ENCODE results near the gene SERPINB8.

The SERPINB8 gene

DNA sequence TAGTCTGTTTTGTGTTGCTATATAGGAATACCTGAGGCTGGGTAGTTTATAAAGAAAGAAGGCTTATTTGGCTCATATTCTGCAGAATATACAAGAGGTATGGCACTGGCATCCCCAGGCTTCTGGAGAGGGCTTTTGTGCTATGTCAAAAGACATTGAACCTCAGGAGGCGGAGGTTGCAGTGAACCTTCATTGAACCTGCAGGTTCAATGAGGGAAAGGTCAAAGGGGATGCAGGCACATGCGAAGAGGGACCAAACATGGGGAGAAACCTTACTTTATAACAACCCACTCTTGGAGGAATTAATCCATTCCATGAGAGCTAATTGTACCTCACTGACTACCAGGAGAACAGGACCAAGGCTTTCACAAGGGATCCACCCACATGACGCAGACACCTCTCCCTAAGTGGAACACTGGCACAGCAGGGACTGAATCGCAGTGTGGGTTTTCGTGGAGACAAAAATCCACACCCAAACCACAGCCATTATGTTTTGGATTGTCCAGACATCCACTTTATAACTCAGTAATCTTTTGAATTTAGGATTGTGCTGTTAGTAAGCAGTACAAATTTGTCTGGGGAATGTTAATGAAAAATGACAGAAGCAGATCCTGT, 4.1 kb upstream of the SERPINB8 start:
- no peak for DNase-seq

DNA sequence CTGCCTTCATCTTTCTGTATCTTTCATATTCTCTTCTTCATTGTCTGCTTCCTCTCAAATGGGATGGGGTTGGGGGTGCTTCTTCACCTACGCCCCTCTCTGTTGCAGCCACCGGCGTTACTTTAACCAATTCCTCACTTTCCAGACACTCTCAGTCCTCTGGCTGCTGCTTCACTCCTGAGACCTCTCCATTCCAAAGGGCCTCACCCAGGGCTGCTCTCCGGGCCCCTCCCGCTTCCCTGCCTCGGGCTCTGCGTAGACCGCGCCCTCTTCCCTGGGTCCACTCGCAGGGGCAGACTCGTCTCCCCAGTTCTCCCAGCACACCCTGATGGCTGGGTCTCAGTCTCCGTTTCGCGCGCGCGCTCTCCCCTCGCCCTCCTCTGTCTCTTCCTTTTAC, 926 bp downstream of the SERPINB8 start:
- peak; percentile 11 for DNase-seq

GRCh38 chr18:63971320-63972001, 1.6 kb downstream of the SERPINB8 start:
- no peak for DNase-seq

DNA sequence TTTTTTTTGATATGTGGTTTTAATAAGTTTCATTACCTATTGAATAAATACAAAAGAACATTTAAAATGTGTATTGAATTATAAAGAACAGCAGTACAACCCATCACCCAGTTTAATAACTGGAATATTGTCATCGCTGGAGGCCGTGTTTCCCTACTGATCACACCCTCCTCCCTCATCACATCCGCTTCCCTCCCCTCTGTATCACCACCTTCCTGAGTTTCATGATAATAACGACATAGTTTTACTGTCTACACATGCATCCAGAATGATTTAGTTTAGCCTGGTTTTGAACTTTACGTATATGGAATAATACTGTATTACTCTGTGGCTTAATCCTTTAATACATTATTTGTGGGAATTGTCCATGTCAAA, 2.1 kb downstream of the SERPINB8 start:
- no peak for DNase-seq

- DNase-seq: no peak
These were observed 5.1 kb downstream of the SERPINB8 start for GRCh38 chr18:63974991-63975390.

DNA sequence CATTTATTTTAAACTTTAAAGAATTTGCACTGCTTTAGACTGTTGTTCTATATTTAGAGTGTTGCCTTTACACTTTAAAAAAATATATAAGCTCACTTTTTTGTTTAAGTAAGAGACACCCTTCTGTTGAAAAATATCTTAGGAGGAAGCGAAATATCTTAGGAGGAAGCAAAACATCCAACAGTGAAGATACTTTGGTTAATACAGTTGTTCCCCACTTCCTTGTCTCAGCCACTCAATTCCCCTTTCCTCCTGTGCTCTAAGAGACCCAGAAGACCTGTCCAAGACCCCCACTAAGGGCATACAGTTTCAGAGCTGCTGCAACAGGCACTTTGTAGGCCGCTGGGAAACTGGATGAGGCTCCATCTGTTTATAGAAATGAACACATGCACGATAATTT, 5.7 kb downstream of the SERPINB8 start:
- no peak for DNase-seq

DNA sequence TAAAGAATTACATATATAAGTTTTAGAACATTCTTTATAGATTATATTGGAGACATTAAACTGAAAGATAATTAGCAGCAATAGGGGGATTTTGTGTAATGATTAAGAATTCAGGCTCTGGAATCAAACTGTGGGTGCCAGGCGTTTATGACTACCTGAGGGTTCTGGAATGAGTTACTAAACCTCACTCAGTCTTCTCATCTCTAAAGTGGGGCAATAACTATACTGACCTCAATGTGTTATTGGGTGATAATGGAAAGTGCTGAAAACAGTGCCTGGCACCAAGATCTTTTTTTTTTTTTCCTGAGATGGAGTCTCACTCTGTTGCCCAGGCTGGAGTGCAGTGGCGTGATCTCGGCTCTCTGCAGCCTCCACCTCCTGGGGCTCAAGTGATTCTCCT, 7.2 kb downstream of the SERPINB8 start:
- no peak for DNase-seq

GRCh38 chr18:63979409-63979920, 9.6 kb downstream of the SERPINB8 start:
- no peak for DNase-seq

- DNase-seq: no peak
These were observed 10.1 kb downstream of the SERPINB8 start for GRCh38 chr18:63980027-63980426.

DNA sequence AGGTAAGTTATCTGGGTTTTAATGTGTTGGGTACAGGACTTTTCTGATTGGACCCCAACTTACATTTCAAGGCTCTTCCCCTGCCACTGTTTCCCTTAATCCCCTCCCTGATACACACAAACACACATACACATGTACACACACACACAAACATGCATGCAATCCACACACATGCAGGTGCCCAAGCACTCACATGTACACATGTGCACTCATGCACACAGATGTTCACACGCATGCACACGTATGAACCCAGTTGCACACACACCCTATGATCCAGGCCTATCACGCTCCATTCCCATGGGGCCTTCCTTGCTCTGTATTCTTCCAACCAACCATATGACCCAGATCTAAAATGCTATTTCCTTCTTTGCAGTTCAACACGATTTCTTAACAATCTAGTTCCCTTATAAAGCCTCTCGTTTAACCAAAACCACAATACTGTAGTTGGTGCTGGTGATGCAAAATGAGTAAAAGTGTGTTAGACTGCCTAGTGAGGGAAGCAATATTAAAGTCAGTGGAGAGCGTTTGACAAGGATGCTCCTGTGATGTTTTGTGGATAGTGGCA, 11.1 kb downstream of the SERPINB8 start:
- DNase-seq: no peak

DNA sequence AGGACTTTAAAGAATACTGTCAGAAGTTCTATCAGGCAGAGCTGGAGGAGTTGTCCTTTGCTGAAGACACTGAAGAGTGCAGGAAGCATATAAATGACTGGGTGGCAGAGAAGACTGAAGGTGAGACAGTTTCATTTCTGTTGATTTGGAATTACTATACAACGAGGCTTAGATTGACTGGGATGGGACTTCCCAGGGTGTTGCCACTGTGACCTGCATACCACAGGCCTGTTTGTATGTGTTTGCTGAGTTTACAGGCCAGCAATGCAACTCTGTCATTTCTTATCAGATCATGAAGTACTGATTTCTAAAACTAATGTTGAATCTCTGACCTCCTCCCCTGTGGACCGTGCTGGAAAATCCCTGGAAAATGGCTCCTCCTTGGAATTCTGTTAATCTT, 11.8 kb downstream of the SERPINB8 start:
- no peak for DNase-seq

DNA sequence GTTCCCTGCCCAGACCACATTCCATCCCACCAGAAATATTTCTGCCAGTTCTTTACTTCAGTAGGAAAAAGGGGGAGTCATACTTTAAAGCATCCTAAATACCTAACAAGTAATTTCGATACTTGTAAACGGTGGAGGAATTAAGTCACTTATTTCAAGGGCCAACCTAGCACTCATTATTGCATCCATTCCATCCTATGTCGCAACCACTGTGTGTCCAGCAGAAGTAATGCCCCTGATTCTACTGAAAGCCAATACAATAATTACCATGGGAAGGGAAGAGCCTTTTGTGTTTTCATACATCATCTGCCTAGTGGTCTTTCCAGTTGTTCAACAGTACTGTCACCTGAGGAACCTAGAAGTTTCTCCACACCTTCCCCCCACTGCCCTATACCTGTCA, 12.5 kb downstream of the SERPINB8 start:
- no peak for DNase-seq

GRCh38 chr18:63986885-63987284, 17.0 kb downstream of the SERPINB8 start:
- DNase-seq: no peak

- no peak for DNase-seq
These were observed 17.9 kb downstream of the SERPINB8 start for GRCh38 chr18:63987743-63988142.

DNA sequence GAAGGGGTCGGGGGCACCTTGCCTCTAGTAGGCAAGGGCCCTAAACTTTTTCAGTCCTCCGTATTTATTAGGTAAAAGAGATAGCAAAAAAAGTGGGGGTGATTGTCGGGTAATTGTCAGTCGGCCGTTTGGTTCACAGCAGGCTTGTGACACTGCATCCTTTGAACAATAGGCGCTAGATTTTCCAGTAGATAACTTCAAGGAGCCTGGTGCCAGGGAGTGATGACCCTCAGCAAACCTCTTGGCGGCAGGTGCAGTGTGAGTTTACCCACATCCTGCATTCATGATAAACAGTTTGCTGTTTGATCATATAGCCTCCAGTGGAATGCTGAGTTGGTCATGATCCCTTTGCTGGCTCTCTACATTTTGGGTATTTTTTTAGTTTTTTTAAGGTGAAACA, 22.9 kb downstream of the SERPINB8 start:
- DNase-seq: no peak

GRCh38 chr18:63994783-63995399, 25.0 kb downstream of the SERPINB8 start:
- DNase-seq: no peak

GRCh38 chr18:63997041-63997440, 27.2 kb downstream of the SERPINB8 start:
- DNase-seq: no peak

- no peak for DNase-seq
These were observed 27.7 kb downstream of the SERPINB8 start for GRCh38 chr18:63997606-63998005.

GRCh38 chr18:63999871-64000270, 30.0 kb downstream of the SERPINB8 start:
- DNase-seq: no peak

DNA sequence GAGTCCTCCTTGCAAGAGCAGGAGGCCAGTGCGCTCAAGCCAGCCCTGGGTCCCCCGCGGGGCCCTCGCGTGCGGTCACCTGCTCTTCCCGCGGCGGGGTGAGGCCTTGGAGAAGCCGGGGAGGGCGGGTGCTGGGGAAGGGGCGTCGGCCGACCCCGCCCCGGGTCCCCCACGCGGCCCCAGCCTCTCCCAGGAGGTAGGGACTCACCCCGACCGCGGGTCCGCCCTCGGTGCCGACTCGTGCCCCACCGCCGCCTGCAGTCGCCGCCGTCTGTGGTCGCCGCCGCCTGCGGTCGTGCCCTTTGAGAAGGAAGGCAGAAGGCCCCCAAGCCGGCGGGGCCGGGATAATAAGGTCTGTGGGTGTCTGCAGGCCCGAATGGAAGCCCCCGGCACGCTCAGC, 32.7 kb downstream of the SERPINB8 start:
- no peak for DNase-seq

- no peak for DNase-seq
These were observed 39.4 kb downstream of the SERPINB8 start for GRCh38 chr18:64009305-64009704.

DNA sequence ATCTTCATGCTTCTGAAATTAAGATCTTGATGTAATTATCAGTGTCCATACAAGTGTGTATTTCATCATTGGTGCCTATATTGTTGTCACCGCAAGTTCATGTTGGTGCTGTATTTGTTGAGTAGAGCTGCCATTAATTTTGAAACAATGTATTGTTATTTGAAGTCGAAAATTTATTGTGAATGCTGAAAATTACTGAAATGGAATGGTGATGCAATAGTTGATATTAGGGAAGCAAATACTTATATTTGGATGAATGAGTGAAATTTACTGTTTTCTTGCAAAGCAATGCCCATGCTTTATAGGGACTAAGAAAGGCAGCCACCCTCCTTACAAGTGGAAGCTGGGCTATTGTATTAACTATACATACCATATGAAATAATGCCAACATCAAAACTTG, 41.6 kb downstream of the SERPINB8 start:
- no peak for DNase-seq

DNA sequence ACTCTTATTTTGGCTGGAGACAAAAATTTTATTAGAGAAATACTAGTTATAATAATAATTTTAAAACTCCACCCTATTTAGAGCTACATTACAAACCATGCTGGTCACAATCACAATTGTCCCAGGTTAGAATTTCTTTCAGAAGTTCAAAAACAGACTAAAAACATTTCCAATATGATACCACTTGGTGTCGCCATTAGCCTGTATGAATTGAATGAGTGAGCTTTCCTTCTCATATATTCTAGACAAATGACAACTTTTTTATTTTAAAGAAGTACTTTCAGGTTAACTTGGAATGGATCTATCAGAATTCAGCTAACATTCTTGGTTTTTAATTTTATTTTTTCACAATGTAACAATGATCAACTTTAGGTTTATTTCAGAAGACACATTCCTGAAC, 48.0 kb downstream of the SERPINB8 start:
- no peak for DNase-seq
